OCI-LY7 (cell line): ENCODE data around the gene FRMD6.

ENCODE experiments used
- CTCF ChIP-seq: fragments of 200-600 bp; sonication (generic); conservative IDR thresholded peaks from 2 replicates; pipeline ENCODE4 v1.5.1; 2014; ENCODE audit warnings: mild to moderate bottlenecking, antibody characterized with exemption, low read length, moderate library complexity, mixed read lengths
- EZH2phosphoT487 ChIP-seq: fragments of 200-600 bp; sonication (generic); IDR thresholded peaks from 2 replicates; pipeline ENCODE4 v1.6.1; 2018; ENCODE audit warnings: low read depth, borderline replicate concordance, mild to moderate bottlenecking, mixed run types, antibody characterized with exemption, low read length, moderate library complexity, mixed read lengths

- no peak for TF ChIP-seq CTCF
- TF ChIP-seq EZH2phosphoT487, result no peak
These were observed 80.9 kb downstream of the FRMD6 start for GRCh38 chr14:51732494-51733112.
